HG03060 (cell line): Measurements from ENCODE around the gene POLR2A.
A peak's percentile ranks its signal among the peaks of the same experiment; 100 is the strongest.

Experiments
- ATAC-seq: cut with Tn5 transposase; IDR thresholded peaks from one replicate; pipeline ENCODE4 v1.9.1; 2021; ENCODE audit warnings: low read depth, moderate number of reproducible peaks; ENCODE audit not compliant: unreplicated experiment

Gene POLR2A

GRCh38 chr17:7484067-7484918, at the start of gene POLR2A:
TSS of gene POLR2A (plus strand) at chr17:7484366.
- ATAC-seq, result peak; percentile 40

DNA sequence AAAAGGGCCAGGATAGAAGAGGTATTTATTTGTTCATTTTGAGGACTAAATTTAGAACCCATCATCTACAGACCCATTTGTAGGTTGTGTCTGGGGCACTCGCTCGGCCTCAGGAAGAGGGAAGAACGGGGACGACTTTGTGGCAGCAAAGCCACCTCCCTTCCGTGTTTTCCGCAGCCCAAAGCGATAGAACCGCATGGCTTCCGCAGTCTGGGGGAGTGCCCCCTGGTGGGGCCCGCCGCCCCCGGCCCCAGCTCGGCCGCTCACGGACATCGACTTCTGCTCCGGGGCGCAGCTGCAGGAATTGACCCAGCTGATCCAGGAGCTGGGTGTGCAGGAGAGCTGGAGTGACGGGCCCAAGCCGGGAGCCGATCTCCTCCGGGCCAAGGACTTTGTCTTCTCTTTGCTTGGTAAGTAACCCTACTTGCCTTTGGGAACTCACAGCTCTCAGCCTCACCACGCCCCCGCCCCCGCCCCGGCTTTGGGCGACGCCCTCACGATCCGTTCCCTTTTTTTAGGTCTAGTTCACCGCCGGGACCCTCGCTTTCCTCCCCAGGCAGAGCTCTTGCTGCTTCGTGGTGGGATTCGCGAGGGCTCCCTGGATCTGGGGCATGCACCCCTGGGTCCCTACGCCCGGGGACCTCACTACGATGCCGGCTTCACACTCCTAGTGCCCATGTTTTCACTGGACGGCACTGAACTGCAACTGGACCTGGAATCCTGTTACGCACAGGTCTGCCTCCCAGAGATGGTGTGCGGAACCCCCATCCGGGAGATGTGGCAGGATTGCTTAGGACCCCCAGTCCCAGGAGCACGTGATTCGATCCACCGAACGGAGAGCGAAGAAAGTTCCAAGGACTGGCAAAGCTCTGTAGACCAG, 48.2 kb upstream of the POLR2A start:
- ATAC-seq, result no peak

DNA sequence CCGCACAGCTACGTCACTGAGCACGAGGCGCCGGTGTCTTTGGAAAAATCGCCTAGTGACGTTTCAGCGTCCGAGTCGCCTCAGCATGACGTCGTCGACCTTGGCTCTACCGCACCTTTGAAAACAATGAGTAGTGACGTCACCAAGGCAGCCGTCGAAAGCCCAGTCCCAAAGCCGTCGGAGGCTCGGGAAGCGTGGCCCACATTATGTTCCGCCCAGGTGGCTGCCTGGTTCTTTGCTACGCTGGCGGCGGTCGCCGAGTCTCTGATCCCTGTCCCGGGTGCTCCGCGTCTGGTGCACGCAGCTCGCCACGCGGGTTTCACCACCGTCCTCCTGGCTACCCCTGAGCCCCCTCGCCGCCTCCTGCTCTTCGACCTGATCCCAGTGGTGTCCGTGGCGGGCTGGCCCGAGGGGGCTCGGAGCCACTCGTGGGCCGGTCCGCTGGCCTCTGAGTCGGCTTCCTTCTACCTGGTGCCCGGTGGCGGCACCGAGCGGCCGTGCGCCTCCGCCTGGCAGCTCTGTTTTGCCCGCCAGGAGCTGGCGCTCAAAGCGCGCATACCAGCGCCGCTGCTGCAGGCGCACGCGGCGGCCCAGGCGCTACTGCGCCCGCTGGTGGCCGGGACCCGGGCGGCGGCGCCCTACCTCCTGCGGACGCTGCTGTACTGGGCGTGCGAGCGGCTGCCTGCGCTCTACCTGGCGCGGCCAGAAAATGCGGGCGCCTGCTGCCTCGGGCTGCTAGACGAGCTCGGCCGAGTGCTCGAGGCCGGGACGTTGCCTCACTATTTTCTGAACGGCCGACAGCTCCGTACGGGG, 47.4 kb upstream of the POLR2A start:
- ATAC-seq, result no peak

DNA sequence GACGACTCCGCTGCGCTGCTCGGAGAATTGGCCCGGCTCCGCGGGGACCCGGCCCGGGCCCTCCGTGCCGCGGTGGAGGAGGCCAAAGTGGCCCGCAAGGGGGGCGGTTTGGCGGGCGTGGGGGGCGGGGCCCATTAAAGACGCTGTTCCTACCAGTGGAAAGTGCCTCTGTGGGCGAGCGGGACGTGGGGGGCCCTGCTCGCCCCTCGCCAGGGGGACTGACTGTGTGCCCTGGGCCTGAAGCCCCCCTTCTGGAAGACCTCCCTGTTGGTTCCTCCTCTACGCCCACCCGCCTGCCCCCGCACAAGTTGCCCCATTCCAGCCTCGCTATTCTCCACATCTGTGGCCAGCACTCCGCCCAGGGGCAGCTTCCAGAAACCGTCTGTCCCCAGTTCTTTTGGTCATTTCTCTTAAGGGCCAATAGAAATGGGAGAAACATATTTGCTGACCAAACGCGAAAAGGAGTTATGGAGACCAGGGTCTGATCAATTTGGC, 46.8 kb upstream of the POLR2A start:
- ATAC-seq, result no peak

GRCh38 chr17:7437950-7438614, 46.1 kb upstream of the POLR2A start:
- no peak for ATAC-seq

GRCh38 chr17:7438656-7439460, 45.3 kb upstream of the POLR2A start:
- no peak for ATAC-seq

DNA sequence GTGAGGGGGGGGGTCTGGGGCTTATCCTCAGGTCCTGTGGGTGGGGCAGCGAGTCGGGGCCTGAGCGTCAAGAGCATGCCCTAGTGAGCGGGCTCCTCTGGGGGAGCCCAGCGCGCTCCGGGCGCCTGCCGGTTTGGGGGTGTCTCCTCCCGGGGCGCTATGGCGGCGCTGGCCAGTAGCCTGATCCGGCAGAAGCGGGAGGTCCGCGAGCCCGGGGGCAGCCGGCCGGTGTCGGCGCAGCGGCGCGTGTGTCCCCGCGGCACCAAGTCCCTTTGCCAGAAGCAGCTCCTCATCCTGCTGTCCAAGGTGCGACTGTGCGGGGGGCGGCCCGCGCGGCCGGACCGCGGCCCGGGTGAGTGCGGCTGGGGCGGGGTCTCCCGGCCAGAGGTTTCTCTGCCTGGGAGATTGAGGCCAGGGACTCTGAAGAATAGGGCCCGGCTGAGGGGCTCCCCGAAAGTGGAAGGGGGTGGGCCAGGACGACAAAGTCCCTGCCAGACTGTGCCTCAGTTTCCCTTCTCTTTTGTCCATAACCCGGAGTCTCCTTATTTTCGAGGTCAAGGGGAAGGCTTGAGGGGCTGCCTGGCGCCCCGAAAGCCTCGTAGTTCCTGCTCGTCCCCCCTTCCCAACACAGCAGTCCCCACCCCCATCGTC, 44.6 kb upstream of the POLR2A start, which contains the start of gene FGF11:
Gene FGF11, plus strand, starts transcription at position 51 of the 651 bp plus-strand sequence. Its CDS starts 109 bp downstream, at position 160.
- no peak for ATAC-seq

DNA sequence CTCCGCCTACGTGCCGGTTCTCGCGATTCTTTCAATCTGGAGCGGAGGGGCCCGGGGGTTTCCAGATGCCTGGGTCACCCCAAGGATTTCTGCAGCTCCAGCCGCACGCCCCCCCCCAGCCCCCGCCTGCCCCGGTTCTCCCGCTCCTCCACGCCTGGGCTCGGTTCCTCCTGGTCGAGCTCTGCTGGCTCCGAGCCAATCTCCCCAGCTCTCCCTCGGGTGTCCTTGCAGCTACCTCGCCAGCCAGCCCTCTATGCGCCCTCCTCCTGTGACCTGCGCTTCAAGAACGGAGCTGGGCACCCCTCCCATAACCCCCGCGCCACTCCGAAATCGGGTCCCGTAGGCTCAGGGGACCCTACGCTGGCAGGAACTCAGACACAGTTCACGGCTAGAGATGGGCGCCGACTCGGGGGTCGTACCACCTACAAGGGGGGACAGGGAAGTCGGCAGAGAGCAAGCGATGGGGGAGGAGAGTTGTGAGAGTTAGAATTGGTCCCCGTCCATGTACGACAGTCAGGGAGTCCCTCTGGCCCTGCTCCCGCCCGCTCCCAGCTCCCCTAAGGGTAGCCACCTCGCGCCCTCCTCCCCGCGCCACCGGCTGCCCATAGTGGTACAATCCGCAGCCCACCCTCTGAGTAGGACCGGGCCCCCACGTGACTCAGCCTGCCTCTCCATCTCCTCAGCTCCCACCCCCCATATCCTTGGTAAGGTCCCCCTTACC, 43.9 kb upstream of the POLR2A start:
- no peak for ATAC-seq

- no peak for ATAC-seq
Observed at GRCh38 chr17:7440834-7441195, 43.4 kb upstream of the POLR2A start.

- no peak for ATAC-seq
Observed at GRCh38 chr17:7441266-7441665, 42.9 kb upstream of the POLR2A start.

DNA sequence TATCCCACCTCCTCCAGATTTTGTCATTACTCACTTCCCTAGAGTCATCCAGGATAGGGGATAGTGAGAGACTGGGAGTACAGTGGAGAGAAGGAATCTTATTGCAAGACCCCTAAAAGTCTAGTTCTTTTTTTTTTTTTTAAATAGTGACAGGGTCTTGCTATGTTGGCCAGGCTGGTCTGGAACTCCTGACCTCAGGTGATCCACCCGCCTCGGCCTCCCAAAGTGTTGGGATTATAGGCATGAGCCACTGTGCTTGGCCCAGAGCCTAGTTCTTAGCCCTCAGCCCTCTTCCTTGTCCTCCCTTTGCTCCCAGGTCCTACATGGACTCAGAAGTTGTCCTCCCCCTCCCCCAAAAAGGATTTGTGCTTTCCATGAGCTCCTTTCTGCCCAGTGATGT, 42.0 kb upstream of the POLR2A start:
- ATAC-seq, result no peak

DNA sequence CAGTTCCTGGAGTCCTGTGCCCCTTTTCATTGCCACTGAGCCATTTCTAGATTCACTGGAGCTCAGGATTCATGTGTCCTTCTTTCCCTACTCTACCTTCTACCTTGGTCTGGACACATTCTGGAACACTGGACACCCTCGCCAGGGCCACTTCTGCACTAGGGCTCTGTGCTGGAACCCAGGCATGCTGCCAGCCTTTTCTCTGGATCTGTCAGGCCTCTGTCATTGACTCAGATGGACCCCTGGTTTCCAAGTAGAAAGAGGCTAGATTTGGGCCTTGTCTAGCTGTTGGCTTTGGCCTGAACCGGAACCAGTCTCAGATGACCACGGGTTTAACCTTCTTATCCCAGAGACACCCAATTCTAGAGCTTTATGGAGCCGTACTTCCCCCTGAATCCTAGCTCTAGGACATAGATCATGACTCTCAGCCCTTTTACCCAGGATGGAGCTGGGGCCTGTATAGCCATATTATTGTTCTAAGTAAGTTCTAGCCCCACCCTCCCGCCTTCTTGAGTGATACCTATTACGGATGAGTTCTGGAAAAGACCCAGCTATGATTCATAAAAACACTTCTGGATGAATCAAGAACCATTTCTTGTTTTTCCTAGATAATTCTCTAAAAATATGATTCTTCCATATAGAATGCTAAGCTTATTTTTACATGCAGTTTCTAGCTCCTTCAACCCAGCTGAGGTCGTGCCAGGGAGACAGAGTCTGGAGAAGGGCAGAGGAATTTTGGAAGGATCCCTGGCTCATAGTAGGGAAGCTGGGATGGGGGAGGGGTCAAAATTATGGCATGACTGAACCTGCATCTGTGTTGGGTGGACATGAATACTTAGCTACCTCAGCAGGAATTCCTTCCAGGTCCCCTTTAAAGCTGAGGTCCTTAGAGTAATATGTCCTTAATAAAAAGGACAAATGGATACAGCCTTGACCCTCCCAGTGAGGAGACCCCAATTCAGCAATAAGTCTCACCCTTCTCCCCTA, 40.4 kb upstream of the POLR2A start:
- ATAC-seq, result no peak

DNA sequence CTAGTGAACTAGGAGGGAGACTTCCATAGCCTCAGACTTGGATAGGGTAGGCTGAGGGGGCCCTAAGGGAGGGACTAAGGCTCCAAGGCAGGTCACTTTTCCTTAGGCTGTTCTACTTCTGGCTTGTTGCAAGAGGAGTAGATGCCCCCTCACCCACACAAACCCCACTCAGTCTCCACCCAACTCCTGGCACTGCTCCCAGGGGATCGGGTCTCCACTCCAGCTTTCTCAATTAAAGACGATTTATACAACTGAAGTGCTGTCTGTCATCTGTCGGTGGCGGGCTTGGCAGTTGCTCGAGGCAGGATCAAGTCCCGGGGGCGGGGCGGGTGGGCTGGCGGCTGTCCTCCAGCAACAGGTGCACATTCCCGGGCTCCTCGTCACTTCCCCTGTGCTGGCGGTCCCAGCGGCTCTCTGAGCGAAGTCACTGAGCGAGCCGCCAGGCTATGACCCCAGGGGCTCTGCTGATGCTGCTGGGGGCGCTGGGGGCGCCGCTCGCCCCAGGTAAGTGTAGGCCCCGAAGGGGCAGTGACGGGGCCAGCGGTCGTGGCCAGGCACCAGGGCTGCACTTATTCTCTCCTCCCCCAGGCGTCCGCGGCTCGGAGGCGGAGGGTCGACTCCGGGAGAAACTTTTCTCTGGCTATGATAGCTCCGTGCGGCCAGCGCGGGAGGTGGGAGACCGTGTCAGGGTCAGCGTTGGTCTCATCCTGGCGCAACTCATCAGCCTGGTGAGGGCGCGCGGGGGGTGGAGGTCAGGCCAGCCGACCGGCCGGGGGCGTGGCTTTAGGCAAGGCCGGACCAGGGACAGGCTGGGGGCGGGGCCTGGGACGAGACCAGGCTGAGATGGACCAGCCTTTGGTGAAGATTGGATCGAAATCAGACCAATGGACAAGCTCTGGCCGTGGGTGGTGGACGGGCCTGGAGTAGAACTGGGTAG, 39.2 kb upstream of the POLR2A start, which contains the start of gene CHRNB1:
Gene CHRNB1, plus strand, starts transcription at position 380 of the 937 bp plus-strand sequence. Its CDS starts 67 bp downstream, at position 447.
- ATAC-seq, result no peak

GRCh38 chr17:7445619-7445968, 38.6 kb upstream of the POLR2A start:
- ATAC-seq, result no peak

DNA sequence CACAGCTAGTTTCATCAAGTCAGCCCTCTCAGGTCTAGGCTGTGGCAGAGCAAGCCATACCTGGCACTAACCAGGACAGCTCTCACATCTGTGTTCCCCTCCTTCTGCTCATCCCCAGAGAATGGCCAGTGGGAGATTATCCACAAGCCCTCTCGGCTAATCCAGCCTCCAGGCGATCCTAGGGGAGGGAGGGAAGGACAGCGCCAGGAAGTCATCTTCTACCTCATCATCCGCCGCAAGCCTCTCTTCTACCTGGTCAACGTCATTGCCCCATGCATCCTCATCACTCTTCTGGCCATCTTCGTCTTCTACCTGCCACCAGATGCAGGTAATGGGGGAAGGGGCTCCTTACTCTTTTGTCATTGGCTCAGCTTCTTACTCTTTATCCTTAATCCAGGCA, 35.7 kb upstream of the POLR2A start:
- ATAC-seq, result no peak
